WTC11 (cell line): ENCODE measurements around the gene RELL1.

Experiments used
- ATF1 ChIP-seq: sonication (generic); formaldehyde crosslinking; IDR thresholded peaks from 2 replicates; pipeline ENCODE4 v1.8.1; 2023; ENCODE audit warnings: mild to moderate bottlenecking, moderate library complexity, missing genetic modification reagents
- E2F5 ChIP-seq: sonication (generic); formaldehyde crosslinking; IDR thresholded peaks from 2 replicates; pipeline ENCODE4 v1.8.1; 2022; ENCODE audit warnings: mild to moderate bottlenecking, moderate library complexity, missing genetic modification reagents
- JUN ChIP-seq: sonication (generic); formaldehyde crosslinking; IDR thresholded peaks from 2 replicates; pipeline ENCODE4 v1.8.0; 2023; ENCODE audit warnings: mild to moderate bottlenecking, missing genetic modification reagents
- MYBL2 ChIP-seq: sonication (generic); formaldehyde crosslinking; IDR thresholded peaks from 2 replicates; pipeline ENCODE4 v1.8.1; 2023; ENCODE audit warnings: mild to moderate bottlenecking, moderate library complexity, missing genetic modification reagents
- NR3C1 ChIP-seq: sonication (generic); formaldehyde crosslinking; conservative IDR thresholded peaks from 2 replicates; pipeline ENCODE4 v1.8.1; 2023; ENCODE audit warnings: low read depth, mild to moderate bottlenecking, missing genetic modification reagents
- OVOL2 ChIP-seq: fragments of 250-450 bp; sonication (Bioruptor Pico); IDR thresholded peaks from 2 replicates; pipeline ENCODE4 v1.9.0; 2021; ENCODE audit warnings: mild to moderate bottlenecking, borderline replicate concordance
- USF2 ChIP-seq: sonication (generic); formaldehyde crosslinking; IDR thresholded peaks from 2 replicates; pipeline ENCODE4 v1.8.1; 2023; ENCODE audit warnings: mild to moderate bottlenecking, missing genetic modification reagents, moderate library complexity
- ZNF138 ChIP-seq: sonication (generic); formaldehyde crosslinking; conservative IDR thresholded peaks from 2 replicates; pipeline ENCODE4 v1.8.1; 2022; ENCODE audit warnings: mild to moderate bottlenecking, moderate library complexity, missing genetic modification reagents
- ZNF232 ChIP-seq: sonication (generic); formaldehyde crosslinking; IDR thresholded peaks from 2 replicates; pipeline ENCODE4 v1.8.0; 2022; ENCODE audit warnings: mild to moderate bottlenecking, missing genetic modification reagents
- TF ChIP-seq, protein P1 (sequence below): fragments of 200-600 bp; IDR thresholded peaks from 2 replicates; pipeline ENCODE4 v1.8.0; 2022; ENCODE audit warnings: antibody characterized with exemption
- TF ChIP-seq, protein P2 (sequence below): sonication (generic); formaldehyde crosslinking; IDR thresholded peaks from 2 replicates; pipeline ENCODE4 v1.8.0; 2023; ENCODE audit warnings: missing genetic modification reagents

DNA sequence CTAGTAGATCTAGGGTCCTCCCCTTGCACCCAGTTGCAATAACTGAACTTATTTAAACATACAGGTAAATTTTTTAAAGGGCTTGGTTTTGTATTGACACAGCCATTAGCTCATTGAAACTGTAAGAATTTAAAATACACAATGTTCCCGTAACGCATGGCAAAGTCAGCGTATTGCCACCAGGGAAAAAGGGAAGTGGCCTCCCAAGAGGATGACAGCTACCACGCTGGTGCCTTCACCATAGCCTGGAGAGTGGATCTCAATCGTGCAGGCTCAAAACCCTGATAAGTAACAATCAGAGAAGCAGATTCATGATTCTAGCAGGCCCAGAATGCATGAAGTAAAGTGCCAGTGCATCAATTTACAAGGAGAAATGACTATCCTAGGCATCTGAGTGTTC lies 49.4 kb upstream of the RELL1 start:
- TF ChIP-seq, protein P1, sequence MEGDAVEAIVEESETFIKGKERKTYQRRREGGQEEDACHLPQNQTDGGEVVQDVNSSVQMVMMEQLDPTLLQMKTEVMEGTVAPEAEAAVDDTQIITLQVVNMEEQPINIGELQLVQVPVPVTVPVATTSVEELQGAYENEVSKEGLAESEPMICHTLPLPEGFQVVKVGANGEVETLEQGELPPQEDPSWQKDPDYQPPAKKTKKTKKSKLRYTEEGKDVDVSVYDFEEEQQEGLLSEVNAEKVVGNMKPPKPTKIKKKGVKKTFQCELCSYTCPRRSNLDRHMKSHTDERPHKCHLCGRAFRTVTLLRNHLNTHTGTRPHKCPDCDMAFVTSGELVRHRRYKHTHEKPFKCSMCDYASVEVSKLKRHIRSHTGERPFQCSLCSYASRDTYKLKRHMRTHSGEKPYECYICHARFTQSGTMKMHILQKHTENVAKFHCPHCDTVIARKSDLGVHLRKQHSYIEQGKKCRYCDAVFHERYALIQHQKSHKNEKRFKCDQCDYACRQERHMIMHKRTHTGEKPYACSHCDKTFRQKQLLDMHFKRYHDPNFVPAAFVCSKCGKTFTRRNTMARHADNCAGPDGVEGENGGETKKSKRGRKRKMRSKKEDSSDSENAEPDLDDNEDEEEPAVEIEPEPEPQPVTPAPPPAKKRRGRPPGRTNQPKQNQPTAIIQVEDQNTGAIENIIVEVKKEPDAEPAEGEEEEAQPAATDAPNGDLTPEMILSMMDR: no peak
- TF ChIP-seq E2F5 (no peak), OVOL2 (CRISPR knock-in tag) (no peak), USF2 (CRISPR knock-in tag) (no peak), MYBL2 (CRISPR knock-in tag) (no peak), NR3C1 (CRISPR knock-in tag) (no peak), ZNF232 (no peak), JUN (CRISPR knock-in tag) (no peak), ZNF138 (CRISPR knock-in tag) (no peak), ATF1 (no peak)
- TF ChIP-seq, protein P2, sequence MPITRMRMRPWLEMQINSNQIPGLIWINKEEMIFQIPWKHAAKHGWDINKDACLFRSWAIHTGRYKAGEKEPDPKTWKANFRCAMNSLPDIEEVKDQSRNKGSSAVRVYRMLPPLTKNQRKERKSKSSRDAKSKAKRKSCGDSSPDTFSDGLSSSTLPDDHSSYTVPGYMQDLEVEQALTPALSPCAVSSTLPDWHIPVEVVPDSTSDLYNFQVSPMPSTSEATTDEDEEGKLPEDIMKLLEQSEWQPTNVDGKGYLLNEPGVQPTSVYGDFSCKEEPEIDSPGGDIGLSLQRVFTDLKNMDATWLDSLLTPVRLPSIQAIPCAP (CRISPR knock-in tag): no peak
